Measurements from ENCODE around the gene MS4A15.

MS4A15 gene

GRCh38 chr11:60780065-60780464, 23.4 kb downstream of the MS4A15 start:
- DNase-seq = no peak

DNA sequence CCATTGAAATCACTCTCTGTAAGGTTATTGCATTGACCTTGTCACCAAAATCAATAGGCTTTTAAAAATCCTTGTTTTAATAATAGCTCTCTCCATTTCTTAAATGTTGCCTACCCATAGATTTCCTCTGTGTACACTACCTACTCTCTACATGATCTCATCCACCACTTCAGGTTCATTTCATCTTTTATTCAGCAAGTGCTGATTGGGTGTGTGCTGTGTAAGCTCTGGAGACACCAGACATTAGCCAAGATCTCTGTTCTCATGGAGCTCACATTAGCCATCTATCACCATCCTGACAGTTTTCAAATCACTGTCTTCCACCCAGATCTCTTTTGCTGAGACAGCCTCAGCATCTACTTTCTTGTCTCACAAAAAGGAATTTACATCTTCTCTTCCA, 24.1 kb downstream of the MS4A15 start:
- no peak for DNase-seq

- no peak for DNase-seq
Observed at GRCh38 chr11:60781286-60781980, 24.8 kb downstream of the MS4A15 start.

DNA sequence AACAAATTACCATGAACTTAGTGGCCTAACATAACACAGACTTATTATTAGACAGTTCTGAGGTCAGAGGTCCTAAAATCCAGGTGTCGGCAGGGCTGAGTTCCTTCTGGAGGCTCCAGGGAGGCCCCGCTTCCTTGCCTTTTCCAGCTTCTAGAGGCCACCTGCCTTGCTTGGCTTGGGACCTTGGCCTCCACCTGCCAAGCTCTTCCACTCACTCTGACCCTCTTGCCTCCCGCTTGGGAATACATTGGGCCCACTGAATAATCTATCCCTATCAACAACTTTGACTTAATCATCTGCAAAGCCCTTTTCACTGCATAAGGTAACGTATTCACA, 25.3 kb downstream of the MS4A15 start:
- DNase-seq = no peak

GRCh38 chr11:60782393-60783140, 25.9 kb downstream of the MS4A15 start:
- no peak for DNase-seq

DNA sequence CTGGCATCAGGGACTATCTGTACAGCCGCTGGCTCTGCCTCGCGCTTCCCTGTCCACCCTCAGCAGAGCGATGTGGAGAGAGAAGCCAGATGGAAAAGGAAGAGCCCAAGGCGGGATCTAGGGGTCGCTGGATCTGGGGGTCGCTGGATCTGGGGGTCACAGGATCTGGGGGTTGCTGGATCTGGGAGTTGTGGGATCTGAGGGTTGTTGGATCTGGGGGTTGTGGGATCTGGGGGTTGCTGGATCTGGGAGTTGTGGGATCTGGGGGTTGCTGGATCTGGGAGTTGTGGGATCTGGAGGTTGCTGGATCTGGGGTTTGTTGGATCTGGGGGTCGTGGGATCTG, 26.4 kb downstream of the MS4A15 start:
- DNase-seq = no peak

- DNase-seq = no peak
Observed at GRCh38 chr11:60783911-60784310, 27.2 kb downstream of the MS4A15 start.

DNA sequence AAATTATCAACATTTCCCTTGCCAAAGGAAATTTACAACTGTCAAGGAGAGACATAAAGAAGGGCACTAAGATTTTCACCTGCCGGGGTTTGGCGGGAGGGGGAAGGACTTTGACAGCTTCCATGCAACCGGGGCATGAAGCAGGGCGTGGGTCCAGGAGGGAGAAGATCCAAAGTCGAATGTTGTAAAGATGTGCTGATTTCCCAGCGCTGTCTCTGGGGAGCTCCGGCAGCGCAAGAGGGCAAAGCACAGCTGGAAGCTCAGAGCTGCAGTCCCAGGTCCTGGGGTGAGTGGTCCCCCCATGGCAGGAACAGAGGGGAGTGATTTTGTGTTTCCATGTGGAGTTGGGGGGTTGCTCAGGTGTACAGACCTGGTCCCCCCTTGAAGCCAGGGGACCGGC, 28.5 kb downstream of the MS4A15 start, which contains the start of gene MS4A10:
Gene MS4A10, plus strand, starts transcription at position 198 of the 400 bp plus-strand sequence. CDS start 5,003 bp downstream, outside the sequence.
- no peak for DNase-seq

- no peak for DNase-seq
Observed at GRCh38 chr11:60785806-60786361, 29.2 kb downstream of the MS4A15 start.

- no peak for DNase-seq
Observed at GRCh38 chr11:60786811-60787567, 30.3 kb downstream of the MS4A15 start.

DNA sequence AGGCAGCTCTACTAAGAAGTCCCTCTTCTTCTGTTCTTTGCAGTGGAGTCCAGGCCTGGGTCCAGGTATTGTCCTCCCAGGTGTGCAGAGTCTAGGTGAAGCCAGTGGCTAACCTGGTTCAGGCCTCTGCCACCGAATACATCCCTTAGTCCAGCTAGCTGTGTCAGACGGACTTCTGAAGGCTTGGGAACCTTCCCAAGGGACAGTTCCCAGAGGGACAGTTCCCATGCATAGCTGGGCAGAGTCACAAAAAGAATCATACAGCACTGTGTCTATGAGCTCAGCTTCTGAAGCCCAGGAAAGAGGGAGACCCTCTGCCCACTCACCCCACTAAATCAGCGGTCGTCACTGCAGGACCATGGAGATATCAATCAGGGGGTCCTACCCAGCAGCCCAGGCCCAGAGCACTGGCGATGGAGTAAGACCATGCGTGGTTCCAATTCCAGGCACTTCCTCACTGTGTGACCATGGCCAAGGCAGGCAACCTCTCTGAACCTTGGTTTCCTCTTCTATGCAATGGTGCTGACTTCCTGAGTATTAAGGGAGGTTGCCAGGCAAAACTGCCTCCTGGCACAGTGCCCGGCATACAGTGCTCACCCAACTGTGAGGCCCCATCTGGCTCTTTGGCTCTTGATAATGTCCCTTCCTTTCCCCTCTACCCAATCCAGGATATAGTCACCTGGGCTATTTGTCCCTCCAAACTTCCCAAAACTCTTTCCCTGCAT, 31.9 kb downstream of the MS4A15 start:
- DNase-seq = no peak

- no peak for DNase-seq
Observed at GRCh38 chr11:60790726-60791125, 34.1 kb downstream of the MS4A15 start.

- no peak for DNase-seq
Observed at GRCh38 chr11:60791153-60791933, 34.7 kb downstream of the MS4A15 start.

- DNase-seq = no peak
Observed at GRCh38 chr11:60792521-60792920, 35.9 kb downstream of the MS4A15 start.

DNA sequence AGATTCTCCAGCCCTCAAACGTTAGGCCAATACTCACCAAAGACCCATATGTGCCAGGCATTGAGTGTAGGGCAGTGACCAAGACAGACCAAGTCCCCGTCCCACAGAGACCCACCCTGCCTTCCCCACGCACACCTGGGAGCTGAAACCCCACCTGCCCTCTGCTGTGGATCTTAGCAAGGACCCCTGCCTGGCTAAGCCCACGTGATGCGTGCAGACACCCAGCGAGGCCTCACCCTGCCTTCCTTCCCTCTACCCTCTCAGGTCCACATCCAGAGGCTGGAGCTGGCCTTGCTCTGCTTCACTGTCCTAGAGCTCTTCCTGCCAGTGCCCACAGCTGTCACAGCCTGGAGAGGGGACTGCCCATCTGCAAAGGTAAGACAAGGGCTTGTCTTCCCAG, 38.6 kb downstream of the MS4A15 start:
- no peak for DNase-seq

- DNase-seq = no peak
Observed at GRCh38 chr11:60797846-60798630, 41.4 kb downstream of the MS4A15 start.

DNA sequence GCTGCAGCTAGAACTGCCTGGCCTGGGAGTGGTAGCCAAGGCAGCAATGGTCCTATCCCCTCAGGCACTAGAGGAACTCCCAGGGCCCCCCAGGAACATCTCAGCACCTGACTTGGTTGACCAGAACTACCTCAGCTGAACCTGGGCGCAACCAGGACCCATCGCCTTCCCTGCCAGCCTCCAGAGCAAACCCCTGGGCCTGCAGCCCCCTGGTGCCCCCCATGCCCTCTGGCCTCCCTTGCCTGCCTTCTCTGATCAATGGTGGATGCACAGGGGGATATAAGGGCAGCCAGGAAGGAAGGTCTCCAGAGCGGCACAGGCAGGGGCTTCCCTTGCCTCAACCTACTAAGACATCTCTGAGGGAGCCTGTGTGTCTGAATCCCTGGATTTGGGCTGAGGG, 42.0 kb downstream of the MS4A15 start:
- no peak for DNase-seq

DNA sequence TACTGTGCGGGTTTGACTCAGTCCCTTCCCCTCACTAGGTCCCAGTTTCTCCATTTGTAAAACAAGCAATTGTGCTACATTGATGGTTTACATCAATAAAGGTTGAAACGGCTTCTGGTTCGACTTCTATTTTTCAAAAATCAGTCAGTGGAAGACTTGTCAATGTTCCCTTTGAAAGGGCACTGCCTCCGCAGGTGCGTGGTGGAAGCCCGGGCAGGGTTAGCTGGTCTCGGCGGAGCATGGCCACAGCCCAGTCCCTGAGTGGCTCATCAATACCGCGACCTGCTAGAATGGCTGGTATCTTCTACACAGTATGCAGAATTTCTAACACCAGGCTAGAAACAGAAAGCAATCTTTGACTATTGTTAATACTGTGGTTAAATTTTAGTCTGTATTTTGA, 44.5 kb downstream of the MS4A15 start:
- no peak for DNase-seq

DNA sequence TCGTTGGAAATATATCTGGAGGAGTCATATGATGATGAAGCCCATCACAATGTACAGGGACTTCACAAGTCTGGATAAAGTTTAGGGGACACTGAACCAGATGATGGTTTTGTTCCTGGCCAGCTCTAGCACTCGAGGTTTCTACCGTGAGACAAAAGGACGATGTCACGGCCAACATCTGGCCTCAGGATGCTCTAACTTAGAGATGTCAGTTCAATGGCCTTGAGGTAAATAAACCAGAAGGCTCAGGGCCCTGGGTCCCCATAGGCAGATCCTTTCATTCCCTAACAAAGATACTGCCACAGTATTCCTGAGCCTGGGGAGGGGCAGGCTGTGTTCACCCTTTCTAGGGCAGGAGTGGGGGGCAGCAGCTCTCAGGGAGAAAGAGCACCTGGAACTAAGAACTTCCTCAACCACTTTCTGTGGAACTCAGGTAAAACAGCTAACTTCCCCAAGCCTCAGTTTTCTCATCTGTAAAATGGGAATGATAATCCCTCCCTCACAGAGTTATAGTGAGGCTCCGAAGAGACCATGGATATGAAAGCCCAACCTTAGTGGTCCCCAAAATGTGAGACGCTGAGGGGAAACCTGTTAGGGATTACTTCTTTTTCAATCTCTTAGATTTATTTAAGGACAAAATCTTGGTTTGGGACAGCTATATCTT, 46.7 kb downstream of the MS4A15 start:
- DNase-seq = no peak

DNA sequence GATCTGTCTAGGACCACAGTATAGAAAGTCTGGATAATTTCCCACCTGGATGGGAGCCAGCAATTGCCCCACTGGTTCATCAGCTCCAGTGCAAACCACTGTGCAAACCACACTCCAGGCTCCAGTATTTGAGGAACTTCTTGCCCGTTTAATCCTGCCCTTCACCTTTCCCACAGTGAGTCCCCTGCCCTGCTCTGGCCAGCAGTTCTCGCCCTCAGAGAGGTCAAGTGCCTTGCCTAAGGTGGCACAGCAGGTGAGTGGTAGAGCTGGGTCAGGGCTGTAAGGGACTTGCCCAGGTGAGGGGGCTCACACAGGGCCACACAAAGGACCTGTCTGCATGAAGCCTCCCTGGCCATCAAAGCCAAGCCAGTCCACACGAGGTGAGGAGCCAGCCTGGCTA, 52.6 kb downstream of the MS4A15 start:
- DNase-seq = no peak

- no peak for DNase-seq
Observed at GRCh38 chr11:60809691-60810090, 53.0 kb downstream of the MS4A15 start.
